Lower leg skin (tissue), 3 donors: ENCODE data around the gene STOML1.

ENCODE experiments used
- POLR2A ChIP-seq, 2 donors: fragments of 450-650 bp; IDR thresholded peaks; one replicate each; pipeline ENCODE4 v1.6.1; 2016 to 2017; ENCODE audit warnings: antibody characterized with exemption in 2 of 2, mild to moderate bottlenecking in 1 of 2, moderate library complexity in 1 of 2
- TF ChIP-seq, protein P1 (sequence below), 3 donors: fragments of 450-650 bp; IDR thresholded peaks; one replicate each; pipeline ENCODE4 v1.5.1; 2016; ENCODE audit warnings: antibody characterized with exemption in 3 of 3, mild to moderate bottlenecking in 3 of 3, moderate library complexity in 2 of 3

GRCh38 chr15:73946795-73947370 lies 45.2 kb downstream of the STOML1 start:
- TF ChIP-seq, protein P1, sequence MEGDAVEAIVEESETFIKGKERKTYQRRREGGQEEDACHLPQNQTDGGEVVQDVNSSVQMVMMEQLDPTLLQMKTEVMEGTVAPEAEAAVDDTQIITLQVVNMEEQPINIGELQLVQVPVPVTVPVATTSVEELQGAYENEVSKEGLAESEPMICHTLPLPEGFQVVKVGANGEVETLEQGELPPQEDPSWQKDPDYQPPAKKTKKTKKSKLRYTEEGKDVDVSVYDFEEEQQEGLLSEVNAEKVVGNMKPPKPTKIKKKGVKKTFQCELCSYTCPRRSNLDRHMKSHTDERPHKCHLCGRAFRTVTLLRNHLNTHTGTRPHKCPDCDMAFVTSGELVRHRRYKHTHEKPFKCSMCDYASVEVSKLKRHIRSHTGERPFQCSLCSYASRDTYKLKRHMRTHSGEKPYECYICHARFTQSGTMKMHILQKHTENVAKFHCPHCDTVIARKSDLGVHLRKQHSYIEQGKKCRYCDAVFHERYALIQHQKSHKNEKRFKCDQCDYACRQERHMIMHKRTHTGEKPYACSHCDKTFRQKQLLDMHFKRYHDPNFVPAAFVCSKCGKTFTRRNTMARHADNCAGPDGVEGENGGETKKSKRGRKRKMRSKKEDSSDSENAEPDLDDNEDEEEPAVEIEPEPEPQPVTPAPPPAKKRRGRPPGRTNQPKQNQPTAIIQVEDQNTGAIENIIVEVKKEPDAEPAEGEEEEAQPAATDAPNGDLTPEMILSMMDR (IDR thresholded peaks at IDR 0.05), result no peak
- TF ChIP-seq POLR2A (IDR thresholded peaks at IDR 0.05), result no peak
